Vagina (tissue), 2 donors: ENCODE measurements around the gene SUSD1. TPM values are rescaled to one million over a fixed set of nuclear protein-coding genes. Genes with fewer than 3 reads are reported as not detected.

Experiments used
- DNase-seq, 2 donors: peaks; one replicate each; pipeline ENCODE4 v3.0.0-alpha.2; 2017; ENCODE audit errors: extremely low spot score in 2 of 2
- H3K27ac ChIP-seq: fragments of 200-600 bp; sonication (generic); one replicate; pipeline ENCODE4 v1.5.1; 2019
- H3K27me3 ChIP-seq: fragments of 200-600 bp; sonication (generic); one replicate; pipeline ENCODE4 v1.5.1; 2019
- H3K36me3 ChIP-seq, 2 donors: fragments of 200-600 bp; sonication (generic); one replicate each; pipeline ENCODE4 v1.5.1; 2017 to 2019
- H3K4me1 ChIP-seq: fragments of 200-600 bp; sonication (generic); one replicate; pipeline ENCODE4 v1.5.1; 2019
- H3K4me3 ChIP-seq, 2 donors: fragments of 200-600 bp; sonication (generic); 1 replicate in 1 of 2; 2 replicates in 1 of 2; pipeline ENCODE4 v1.5.1; 2016 to 2019
- H3K9me3 ChIP-seq: fragments of 200-600 bp; sonication (generic); one replicate; pipeline ENCODE4 v1.5.1; 2019
- CTCF ChIP-seq, 3 experiments: fragments of 450-650 bp in 2 of 3; fragments of 200-600 bp in 1 of 3; sonication (generic) in 1 of 3; IDR thresholded peaks; one replicate each; pipeline ENCODE4 v1.5.1; 2017 to 2019; ENCODE audit warnings: antibody characterized with exemption in 3 of 3, mild to moderate bottlenecking in 2 of 3, moderate library complexity in 2 of 3
- POLR2A ChIP-seq, 2 donors: fragments of 450-650 bp; IDR thresholded peaks; one replicate each; pipeline ENCODE4 v1.6.1; 2017; ENCODE audit warnings: antibody characterized with exemption in 2 of 2, mild to moderate bottlenecking in 2 of 2, moderate library complexity in 2 of 2
- POLR2AphosphoS5 ChIP-seq, 2 donors: sonication (generic); formaldehyde crosslinking; IDR thresholded peaks; one replicate each; pipeline ENCODE4 v1.9.0; 2017; ENCODE audit warnings: antibody characterized with exemption in 2 of 2, mild to moderate bottlenecking in 2 of 2, low read depth in 1 of 2; ENCODE audit not compliant: insufficient read depth in 1 of 2
- intact Hi-C: fragments of 100-400 bp; cut with DNase I; formaldehyde crosslinking; loops from one replicate; pipeline ENCODE4 v1.15.1; 2023
- total RNA-seq: library from RNA; depleted of rRNA; stranded (reverse); fragments of >200 nt; gene quantifications from one replicate; pipeline ENCODE4 v1.2.3, GENCODE V29; 2016

Gene SUSD1
- total RNA-seq, 1 donor from 2014 or later: 10.8 TPM

GRCh38 chr9:112170235-112170634 lies 4.9 kb downstream of the SUSD1 start:
- Histone ChIP-seq H3K27me3 (no peaks in the 10 kb centered on the region), H3K27ac (no peak overlapping the region), H3K9me3 (no peaks in the 10 kb centered on the region), H3K36me3 (no peaks in the 10 kb centered on the region), H3K4me3 (no peak overlapping the region), H3K4me1 (peaks cover 29% of the 10 kb centered on the region)
- DNase-seq: no peak
- TF ChIP-seq POLR2A (IDR thresholded peaks at IDR 0.05): no peak
- TF ChIP-seq CTCF (IDR thresholded peaks at IDR 0.05): no peak
- no peak for TF ChIP-seq POLR2AphosphoS5 (IDR thresholded peaks at IDR 0.05; ENCODE audit: insufficient read depth in 1 of 2, low read depth in 1 of 2)
- intact Hi-C loops: no loop called here

- Histone ChIP-seq H3K9me3 (no peaks in the 10 kb centered on the region), H3K27ac (no peak overlapping the region), H3K36me3 (no peaks in the 10 kb centered on the region), H3K4me1 (peaks cover 28% of the 10 kb centered on the region), H3K27me3 (no peaks in the 10 kb centered on the region), H3K4me3 (no peak overlapping the region)
- intact Hi-C loops: no loop called here
- TF ChIP-seq POLR2AphosphoS5 (IDR thresholded peaks at IDR 0.05; ENCODE audit: insufficient read depth in 1 of 2, low read depth in 1 of 2) (no peak), CTCF (IDR thresholded peaks at IDR 0.05) (no peak), POLR2A (IDR thresholded peaks at IDR 0.05) (no peak)
- no peak for DNase-seq
Measured at GRCh38 chr9:112169368-112169767, 5.7 kb downstream of the SUSD1 start.

GRCh38 chr9:112168197-112168596 lies 6.9 kb downstream of the SUSD1 start:
- H3K4me3 ChIP-seq: no peak overlapping the region
- no peaks in the 10 kb centered on the region for H3K27me3 ChIP-seq
- DNase-seq: no peak
- no peak overlapping the region for H3K27ac ChIP-seq
- intact Hi-C loops: no loop called here
- TF ChIP-seq POLR2A (IDR thresholded peaks at IDR 0.05) (no peak), CTCF (IDR thresholded peaks at IDR 0.05) (no peak), POLR2AphosphoS5 (IDR thresholded peaks at IDR 0.05; ENCODE audit: insufficient read depth in 1 of 2, low read depth in 1 of 2) (no peak)
- no peaks in the 10 kb centered on the region for H3K9me3 ChIP-seq
- no peaks in the 10 kb centered on the region for H3K36me3 ChIP-seq
- peaks cover 16% of the 10 kb centered on the region for H3K4me1 ChIP-seq

- Histone ChIP-seq H3K4me3 (no peak overlapping the region), H3K9me3 (no peaks in the 10 kb centered on the region), H3K27ac (no peak overlapping the region), H3K36me3 (no peaks in the 10 kb centered on the region), H3K4me1 (peaks cover 14% of the 10 kb centered on the region), H3K27me3 (no peaks in the 10 kb centered on the region)
- intact Hi-C loops: no loop called here
- no peak for TF ChIP-seq POLR2AphosphoS5 (IDR thresholded peaks at IDR 0.05; ENCODE audit: insufficient read depth in 1 of 2, low read depth in 1 of 2)
- no peak for DNase-seq
Measured at GRCh38 chr9:112166176-112167140, 8.6 kb downstream of the SUSD1 start.

- H3K4me3 ChIP-seq: no peak overlapping the region
- H3K9me3 ChIP-seq: no peaks in the 10 kb centered on the region
- intact Hi-C loops: no loop called here
- H3K4me1 ChIP-seq: no peaks in the 10 kb centered on the region
- no peak for DNase-seq
- TF ChIP-seq POLR2A (IDR thresholded peaks at IDR 0.05): no peak
- TF ChIP-seq POLR2AphosphoS5 (IDR thresholded peaks at IDR 0.05; ENCODE audit: insufficient read depth in 1 of 2, low read depth in 1 of 2): no peak
- no peak for TF ChIP-seq CTCF (IDR thresholded peaks at IDR 0.05)
- no peak overlapping the region for H3K27ac ChIP-seq
- H3K27me3 ChIP-seq: no peaks in the 10 kb centered on the region
- no peaks in the 10 kb centered on the region for H3K36me3 ChIP-seq
Measured at GRCh38 chr9:112162621-112163413, 12.3 kb downstream of the SUSD1 start.
